Stimulated activated naive CD4-positive, alpha-beta T cell treated with Interleukin-2 at 50 U/mL for 16 hours (primary cell): Measurements from ENCODE around the gene ATXN1L.
"Not testable (repeated sequence)": the region's sequence is repeated elsewhere in the genome, so short reads cannot be mapped to it uniquely, and the experiment has no call there.

Experiments
- DNase-seq: peaks from one replicate; lab custom pipeline; 2025; lab: John Stamatoyannopoulos, UW

Gene ATXN1L, protein sequence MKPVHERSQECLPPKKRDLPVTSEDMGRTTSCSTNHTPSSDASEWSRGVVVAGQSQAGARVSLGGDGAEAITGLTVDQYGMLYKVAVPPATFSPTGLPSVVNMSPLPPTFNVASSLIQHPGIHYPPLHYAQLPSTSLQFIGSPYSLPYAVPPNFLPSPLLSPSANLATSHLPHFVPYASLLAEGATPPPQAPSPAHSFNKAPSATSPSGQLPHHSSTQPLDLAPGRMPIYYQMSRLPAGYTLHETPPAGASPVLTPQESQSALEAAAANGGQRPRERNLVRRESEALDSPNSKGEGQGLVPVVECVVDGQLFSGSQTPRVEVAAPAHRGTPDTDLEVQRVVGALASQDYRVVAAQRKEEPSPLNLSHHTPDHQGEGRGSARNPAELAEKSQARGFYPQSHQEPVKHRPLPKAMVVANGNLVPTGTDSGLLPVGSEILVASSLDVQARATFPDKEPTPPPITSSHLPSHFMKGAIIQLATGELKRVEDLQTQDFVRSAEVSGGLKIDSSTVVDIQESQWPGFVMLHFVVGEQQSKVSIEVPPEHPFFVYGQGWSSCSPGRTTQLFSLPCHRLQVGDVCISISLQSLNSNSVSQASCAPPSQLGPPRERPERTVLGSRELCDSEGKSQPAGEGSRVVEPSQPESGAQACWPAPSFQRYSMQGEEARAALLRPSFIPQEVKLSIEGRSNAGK

DNA sequence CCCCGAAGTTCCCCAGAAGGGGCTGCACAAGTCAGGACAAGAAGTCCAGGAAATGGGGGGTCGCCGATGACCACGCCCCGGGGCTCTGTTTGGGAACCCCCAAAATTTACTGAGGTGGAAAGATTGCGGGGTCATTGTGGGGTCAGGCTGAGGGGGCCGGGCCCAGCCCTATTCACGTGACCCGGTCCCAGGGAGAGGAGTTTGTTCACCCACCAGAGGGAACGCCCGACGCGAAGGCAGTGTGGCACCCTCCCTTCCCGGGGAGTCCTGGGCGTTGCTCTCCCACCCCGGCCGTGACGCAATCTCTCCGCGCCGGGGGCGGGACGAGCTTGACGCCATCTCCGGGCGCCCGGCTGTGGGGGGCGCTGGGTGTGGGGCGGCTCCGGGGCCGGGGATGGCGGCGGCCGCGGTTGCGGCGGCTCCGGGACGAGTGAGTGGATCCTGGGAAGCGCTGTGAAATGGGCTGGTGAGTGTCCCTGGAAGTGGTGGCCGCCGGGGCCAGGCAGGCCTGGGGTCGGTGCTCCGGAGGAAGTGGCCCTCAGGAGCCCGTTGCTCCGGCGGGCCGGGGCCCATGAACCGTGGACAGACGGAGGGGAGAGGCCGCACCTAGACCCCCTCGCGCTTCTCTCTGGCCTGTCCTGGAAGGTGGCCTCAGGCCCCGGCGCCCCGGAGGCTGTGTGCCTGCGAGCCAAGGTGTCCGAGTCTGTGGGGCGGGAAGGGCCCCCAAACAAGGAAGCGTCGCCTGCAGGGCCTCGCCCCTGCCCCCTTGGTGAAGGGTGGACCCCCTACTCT, at the start of gene ATXN1L:
ATXN1L (plus strand) TSS at position 338 of the 792 bp plus-strand sequence. CDS start 3,765 bp downstream, outside the sequence.
- peak; percentile 82 for DNase-seq

DNA sequence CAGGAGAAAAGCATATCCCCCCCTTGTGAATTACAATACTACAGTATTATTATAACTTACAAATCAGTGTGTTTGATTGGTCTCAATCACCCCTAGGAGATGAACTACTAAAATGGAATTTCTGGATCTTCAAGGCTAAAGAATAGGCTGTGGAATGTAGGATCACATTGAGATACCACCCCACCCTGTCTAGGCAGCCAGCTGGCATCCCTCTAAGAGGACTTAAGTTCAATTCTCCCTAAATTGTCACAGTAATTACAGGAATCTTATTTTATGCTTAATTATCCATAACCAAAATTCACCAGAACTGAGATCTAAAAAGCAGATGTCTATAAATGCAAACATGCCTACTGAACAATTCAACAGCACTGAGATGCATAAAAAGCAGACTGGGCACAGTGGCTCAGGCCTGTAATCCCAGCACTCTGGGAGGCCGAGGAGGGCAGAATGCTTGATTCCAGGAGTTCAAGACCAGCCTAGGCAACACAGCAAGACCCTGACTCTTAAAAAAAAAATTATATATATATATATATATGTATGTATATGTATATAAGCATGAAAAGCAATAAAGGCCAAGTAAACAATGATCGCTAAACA, 49.2 kb upstream of the ATXN1L start:
- no peak for DNase-seq

DNA sequence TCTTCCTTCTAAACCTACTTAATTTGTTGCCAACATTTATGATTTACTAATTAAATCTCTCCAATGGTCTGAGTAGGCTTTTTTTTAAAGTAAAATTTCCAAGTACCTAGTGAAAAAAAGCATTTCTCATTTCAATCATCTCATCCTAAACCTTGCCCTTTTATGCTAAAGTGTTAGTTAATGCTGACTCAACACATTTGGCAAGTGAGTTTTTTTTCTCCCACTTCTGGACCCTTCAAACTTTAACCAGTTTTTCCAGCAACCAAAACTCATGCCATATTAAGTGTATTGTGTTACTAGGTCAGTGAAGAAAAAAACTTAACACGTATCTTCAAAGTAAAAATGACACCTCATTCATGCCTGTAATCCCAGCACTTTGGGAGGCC, 42.5 kb upstream of the ATXN1L start:
- DNase-seq, result no peak

DNA sequence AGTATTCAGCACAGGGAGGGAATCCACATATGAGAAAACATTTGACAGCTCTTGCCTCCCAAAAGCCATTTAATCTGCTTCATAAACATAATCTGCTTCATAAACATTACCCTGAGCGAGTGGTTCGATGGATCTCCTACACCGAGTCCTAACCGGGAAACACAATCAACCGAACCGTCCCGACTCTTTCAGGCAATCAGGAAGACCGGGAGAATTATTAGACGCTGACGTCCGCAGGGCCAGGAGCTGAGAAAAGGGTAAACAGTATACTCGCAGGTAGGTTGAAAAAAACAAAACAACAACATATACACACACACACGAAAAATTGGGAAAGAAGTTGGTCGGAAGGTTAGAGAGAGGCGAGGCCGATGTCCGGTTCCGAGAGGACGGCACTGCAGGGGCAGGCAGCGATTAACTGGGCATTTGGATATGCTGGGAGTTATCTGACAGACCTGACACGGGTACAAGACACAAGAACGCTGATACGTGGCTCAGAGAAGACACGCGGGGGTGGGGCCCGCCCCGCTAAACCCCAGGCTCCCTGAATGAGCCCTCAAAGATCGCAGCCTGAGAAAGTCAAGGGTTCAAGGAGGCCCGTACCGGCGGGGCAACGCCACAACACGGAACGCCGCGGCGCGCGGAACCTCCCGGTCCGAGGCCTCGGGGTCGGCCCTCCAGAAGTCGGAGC, 37.7 kb upstream of the ATXN1L start:
- peak; percentile 69 for DNase-seq

DNA sequence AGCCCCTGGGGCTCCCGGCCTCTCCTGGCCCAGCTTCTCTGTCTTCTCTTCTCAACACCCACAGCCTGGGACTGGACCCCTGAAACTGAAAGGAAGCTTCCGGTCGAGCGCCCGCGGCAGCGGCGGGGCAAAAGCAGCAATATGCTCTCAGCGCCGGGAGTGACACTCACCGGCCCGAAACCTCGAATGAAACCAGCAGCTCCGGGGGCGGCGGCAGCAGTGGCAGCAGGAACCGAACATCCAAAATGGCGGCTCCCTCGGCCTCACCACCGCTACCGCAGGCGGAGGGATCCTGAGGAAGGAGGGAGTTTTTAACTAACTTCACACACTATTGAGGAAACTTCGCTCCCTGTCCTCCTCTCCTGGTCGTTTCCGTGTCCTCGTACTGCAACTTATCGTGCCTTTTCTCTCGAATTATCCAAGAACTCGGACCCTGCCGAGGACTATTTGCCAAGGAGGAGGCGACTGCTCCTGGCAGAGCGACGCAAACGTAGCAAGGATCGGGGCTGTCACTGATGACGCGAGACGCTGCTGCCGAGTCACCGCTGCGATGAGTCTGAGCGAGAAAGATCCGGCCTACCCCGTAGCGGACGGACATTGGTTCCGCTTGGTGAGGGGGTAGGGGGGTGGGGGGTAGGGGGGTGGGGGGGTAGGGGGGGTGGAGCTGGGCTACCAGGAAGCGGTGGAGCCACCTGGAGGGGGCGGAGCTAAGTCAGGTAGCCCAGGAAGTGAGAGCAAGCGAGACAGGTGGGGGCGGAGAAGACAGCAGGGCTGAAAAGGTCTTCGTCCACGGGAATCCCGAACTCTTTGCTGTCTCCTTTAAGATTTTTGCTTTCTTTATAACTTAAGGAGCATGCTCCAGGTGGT, 37.0 kb upstream of the ATXN1L start, which contains the start of gene AP1G1:
AP1G1 (minus strand) TSS at position 242 of the 867 bp plus-strand sequence. CDS start 19,355 bp downstream, outside the sequence.
- DNase-seq, result peak; percentile 96

DNA sequence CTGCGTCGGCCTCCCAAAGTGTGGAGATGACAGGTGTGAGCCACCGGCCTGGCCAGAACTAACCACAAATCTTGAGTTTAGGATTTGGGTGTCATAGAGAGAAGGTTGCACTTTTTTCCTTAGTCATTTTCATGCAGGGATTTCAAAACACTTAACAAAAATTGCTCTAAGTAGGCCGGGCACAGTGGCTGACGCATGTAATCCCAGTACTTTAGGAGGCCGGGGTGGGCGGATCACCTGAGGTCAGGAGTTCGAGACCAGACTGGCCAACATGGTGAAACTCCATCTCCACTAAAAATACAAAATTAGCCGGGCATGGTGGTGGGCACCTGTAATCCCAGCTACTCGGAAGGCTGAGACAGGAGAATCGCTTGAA, 35.6 kb upstream of the ATXN1L start:
- DNase-seq, result not testable (repeated sequence)

DNA sequence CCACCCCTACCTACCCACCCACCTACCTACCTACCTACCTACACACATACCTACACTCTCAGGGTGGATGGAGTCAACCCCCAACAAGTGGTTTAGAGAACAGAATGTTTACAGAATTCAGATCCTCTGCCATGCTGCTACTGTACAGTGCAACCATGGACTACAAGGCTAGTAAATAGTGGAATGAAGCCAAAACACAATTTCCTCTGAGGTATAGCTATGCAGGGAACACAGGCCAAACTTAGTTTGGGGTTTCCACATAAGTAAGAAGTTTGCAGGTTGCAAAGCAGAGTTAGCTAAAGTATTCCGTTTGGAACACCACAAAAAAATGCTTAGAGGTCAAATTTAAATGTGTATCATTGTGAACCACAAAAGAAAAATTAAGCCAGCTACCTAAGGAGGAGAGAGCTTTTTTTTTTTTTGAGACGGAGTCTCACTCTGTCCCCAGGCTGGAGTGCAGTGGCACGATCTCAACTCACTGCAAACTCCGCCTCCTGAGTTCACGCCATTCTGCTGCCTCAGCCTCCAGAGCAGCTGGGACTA, 34.4 kb upstream of the ATXN1L start:
- no peak for DNase-seq

DNA sequence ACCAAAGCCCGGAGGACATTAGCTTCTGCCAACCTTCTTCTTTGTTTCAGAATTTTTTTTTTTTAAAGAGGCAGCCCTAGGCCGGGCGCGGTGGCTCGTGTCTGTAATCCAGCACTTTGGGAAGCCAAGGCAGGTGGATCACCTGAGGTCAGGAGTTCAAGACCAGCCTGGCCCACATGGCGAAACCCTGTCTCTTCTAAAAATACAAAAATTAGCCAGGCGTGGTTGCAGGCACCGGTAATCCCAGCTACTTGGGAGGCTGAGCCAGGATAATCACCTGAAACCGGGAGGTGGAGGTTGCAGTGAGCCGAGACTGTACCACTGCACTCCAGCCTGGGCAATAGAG, 28.6 kb upstream of the ATXN1L start:
- DNase-seq, result not testable (repeated sequence)

DNA sequence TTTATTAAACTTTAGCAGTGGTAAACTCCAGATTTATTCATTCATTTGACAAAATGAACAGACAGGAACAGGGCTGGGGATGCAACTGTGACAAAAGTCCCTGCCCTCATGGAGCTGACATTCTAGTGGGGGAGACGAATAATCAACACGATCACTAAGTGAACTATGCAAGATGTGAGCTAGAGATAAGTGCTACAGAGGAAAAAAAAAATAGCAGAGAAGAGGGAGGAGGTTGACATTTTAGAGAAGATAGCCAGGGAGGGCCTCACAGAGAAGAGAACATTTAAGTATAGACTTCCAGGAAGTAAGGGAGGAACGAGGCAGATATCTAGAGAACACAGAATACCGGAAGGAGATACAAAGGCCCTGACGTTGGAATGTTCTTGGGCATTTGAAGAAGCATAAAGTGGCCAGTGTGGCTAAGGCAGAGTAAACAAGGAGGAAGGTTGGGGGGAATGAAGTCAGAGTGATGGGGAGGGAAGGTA, 19.2 kb upstream of the ATXN1L start:
- no peak for DNase-seq

DNA sequence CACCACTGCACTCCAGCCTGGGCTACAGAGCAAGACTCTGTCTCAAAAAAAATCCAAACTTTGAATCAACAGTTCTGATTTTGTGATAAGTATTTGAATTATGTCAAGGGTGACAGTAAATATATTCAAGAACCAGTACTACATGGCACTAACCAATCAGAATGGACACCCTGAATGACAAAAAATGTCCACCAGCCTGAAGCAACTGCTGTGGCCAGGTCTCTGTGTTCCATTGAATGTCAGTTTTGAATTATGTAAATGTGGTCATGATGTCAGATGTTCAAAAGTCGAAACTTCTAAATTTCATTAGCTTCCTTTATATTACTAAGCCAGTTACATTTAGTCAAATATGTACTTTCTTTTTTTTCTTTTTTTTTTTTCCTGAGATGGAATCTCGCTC, 15.4 kb upstream of the ATXN1L start:
- no peak for DNase-seq

DNA sequence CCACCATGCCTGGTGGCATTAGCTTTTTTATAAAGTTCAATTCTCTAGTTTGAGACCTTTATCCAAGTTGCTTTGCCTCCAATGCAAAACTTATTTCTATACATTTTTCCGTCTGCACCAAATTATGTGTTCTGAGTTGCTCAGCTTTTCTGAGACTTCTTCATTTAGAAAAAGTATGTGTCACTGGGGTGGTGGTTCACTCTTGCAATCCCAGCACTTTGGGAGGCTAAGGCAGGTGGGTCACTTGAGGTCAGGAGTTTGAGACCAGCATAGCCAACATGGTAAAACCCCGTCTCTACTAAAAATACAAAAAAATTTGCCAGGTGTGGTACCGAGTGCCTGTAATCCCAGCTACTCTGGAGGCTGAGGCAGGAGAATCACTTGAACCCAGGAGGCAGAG, 14.1 kb upstream of the ATXN1L start:
- not testable (repeated sequence) for DNase-seq

DNA sequence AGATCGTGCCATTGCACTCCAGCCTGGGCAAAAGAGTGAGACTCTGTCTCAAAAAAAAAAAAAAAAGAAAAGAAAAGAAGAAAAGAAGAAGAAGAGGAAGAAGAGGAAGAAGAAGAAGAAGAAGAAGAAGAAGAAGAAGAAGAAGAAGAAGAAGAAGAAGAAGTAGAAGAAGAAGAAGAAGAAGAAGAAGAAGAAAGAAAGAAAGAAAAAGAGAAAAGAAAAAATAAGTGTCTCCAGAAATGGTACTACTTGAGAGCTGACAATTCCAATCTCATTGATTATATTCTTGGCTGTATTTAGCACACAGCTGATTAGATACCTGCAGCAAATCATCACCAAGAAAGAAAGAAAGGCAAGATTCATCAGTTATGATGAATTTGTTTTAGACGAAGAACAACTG, 13.7 kb upstream of the ATXN1L start:
- DNase-seq, result not testable (repeated sequence)

DNA sequence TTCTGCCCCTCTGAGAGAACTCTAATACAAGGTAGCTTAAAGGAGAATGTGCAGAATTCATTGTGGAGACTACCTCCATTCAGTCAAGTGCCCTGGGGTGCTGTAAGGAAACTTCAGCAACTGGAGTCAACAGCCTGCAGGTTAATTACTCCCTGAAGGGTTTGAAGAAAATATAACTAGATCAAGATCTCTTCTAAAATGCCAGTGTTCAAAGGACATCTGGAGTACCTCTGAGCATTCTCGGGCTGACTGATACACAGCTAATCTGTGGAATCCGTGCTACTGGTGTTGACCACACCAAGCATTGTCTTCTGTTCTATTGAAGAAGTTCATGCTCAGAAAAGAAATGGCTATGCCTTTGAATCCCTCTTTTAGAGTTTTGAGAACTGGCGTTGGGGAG, 11.5 kb upstream of the ATXN1L start:
- DNase-seq, result no peak

DNA sequence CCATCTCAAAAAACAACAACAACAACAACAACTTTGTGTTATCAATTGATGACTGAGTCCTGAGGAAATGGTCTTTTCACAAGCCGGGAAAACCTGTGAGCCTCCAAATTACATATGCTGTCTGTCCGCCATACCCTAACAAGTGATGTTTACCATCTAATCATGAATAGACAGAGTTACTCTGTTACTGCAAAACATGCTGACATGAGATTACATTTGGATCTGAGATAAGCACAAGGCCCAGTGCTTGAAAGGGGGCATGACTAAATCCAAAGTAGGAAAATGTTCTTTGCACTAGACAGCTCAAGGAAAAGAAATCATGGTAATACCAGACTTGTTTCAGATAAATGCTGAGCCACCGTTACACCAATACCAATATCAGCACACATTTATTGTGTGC, 8.6 kb upstream of the ATXN1L start:
- no peak for DNase-seq

DNA sequence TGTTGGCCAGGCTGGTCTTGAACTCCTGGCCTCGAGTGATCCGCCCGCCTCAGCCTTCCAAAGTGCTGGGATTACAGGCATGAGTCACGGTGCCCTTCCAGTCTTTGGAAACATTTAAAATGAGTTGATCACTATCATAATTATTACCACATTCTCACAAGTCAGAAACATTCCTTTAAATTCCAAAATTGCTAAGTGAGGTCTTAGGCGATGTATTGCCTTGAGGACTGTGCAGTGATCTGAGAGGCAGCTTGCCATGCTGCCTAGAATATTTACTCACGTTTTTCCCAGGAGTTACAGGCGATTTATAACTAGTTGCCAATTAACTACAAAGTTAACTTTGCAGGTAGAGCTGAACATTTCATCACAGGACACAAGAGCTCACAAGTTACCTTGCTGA, 5.7 kb upstream of the ATXN1L start:
- DNase-seq, result no peak

DNA sequence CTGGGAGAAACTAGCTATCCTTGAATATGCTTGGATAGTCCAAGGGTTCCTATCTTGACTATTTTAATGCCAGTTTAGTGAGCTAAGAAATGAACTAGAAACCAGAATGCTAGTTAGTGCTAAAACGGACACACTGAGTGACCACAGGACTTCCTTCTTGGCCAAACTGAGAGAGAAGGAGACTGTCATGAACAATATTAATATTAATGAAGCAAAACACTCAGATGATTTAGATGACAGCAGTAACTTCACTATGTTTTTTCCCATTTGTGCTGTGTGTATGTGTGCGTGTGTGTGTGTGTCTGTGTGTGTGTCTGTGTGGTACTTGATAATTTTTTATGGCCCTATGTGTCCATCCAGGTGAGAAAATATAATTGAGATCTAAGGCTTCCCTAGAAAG, 2.2 kb upstream of the ATXN1L start:
- DNase-seq, result no peak

DNA sequence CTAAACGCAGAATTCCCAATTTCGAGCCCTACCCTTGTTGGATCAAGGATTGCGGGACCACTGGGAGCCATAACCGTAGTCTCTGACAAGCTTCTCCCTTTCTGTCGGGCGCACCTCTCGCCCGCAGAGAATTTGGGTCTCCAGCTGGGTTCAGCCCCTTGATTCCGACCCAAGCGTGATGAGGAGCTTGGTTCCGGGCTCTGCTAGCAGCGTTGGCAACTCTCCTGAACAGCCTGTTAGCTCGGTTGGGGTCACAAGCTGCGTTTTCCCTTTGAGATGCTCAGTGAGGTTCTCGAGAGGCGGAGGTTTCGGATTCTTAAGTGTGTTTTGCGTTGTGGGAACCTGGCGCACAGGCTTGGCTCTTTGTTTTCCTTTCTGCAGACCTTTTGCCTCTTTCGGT, 655 bp downstream of the ATXN1L start:
- peak; percentile 7 for DNase-seq

DNA sequence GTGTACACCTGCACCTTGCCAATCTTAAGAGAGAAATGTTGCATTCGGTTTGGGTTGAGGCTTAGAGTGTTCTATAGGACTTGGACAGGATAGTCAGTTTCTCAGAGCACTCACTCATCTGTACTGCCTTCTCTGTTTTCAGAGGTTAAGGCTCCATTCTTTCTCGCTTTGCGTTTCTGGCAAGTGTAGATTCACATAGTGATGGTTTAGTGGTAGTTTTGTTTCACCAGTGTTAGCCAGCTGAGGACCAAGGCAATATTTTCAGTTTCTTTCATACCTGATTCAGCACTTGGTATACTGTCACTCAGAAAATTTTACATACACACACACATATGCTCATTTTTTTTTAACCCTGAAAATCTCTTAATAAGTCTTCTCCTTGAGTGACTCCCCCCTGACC, 1.3 kb downstream of the ATXN1L start:
- DNase-seq, result no peak

DNA sequence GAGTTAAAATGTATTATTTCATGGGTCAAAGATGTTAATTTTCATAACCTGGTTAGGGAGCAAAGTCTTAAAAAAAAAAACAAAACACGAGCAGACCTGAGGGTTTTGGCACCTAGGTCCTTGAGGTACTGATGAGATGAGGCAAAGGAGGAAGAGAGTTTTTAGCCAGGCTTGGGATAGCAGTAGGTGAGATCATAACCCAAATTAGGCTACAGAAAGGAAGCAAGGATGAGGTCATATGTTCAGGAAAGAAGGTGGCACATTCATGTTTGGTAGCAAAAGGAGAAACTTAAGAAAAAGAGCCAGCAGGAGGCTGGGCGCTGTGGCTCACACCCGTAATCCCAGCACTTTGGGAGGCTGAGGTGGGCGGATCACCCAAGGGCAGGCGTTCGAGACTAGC, 2.8 kb downstream of the ATXN1L start:
- no peak for DNase-seq

DNA sequence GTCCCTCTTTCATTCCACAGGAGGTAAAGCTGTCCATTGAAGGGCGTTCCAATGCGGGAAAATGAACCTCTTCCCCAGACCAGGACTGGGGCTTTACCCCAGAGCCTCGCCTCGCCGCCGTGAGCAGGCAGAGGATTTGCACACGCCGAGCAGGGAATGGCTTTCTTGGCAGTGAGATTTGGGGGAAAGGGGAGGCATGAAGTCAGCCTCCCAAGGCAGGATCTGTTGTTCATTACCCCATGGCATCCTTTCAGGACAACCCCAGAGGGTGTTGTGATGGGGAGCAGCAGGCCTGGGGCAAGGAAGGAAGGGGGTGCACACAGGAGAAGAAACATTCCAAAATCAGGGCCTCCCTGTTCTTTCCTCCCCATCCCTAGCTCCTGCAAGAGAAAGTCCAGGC, 6.0 kb downstream of the ATXN1L start:
- no peak for DNase-seq
